ENCODE results near the gene NAP1L1.

NAP1L1 gene

DNA sequence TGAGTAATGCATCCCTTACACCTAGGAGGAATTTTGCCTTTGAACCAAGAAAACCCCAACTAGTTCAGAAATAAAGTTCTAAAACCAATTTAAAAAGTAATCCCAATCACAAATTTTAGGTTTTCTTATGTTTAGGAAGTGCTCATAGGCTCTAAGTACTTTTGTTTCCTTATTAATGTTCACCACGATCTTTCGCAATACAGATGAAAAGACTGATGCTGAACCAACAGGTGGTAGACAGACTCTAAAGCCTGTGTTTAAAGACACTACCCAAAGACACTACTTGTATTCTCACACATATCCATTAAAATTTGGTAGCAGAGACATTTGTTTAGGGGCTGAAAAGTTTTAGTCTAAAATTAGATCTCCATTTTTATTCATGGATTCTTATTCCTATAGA lies 42.3 kb downstream of the NAP1L1 start:
- no peak overlapping the region for H3K4me3 ChIP-seq
- DNase-seq (ENCODE audit: low spot score), result no peak
- no peak overlapping the region for H3K27ac ChIP-seq
- TF ChIP-seq, protein P1, sequence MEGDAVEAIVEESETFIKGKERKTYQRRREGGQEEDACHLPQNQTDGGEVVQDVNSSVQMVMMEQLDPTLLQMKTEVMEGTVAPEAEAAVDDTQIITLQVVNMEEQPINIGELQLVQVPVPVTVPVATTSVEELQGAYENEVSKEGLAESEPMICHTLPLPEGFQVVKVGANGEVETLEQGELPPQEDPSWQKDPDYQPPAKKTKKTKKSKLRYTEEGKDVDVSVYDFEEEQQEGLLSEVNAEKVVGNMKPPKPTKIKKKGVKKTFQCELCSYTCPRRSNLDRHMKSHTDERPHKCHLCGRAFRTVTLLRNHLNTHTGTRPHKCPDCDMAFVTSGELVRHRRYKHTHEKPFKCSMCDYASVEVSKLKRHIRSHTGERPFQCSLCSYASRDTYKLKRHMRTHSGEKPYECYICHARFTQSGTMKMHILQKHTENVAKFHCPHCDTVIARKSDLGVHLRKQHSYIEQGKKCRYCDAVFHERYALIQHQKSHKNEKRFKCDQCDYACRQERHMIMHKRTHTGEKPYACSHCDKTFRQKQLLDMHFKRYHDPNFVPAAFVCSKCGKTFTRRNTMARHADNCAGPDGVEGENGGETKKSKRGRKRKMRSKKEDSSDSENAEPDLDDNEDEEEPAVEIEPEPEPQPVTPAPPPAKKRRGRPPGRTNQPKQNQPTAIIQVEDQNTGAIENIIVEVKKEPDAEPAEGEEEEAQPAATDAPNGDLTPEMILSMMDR (IDR thresholded peaks at IDR 0.05), result no peak

DNA sequence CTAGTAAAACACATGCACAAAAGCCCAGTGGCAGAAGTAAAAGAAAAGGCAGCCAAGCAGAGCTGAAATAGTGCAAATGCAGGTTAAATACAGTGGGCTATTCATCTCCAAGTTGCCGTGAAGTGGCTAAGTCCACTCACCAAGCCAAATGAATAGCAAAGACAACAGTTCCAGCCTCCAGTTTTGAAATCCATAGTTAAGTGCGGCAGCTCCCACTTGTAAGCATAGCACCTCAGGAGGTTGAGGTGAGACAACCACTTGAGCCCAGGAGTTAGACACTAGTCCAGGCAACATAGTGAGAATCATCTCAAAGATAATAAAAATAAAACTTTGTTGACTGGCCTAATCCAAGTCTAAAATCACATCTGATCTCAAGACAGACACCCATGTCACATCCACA lies 43.1 kb downstream of the NAP1L1 start:
- no peak for DNase-seq (ENCODE audit: low spot score)
- no peak overlapping the region for H3K4me3 ChIP-seq
- TF ChIP-seq, protein P1 (IDR thresholded peaks at IDR 0.05), result no peak
- no peak overlapping the region for H3K27ac ChIP-seq

DNA sequence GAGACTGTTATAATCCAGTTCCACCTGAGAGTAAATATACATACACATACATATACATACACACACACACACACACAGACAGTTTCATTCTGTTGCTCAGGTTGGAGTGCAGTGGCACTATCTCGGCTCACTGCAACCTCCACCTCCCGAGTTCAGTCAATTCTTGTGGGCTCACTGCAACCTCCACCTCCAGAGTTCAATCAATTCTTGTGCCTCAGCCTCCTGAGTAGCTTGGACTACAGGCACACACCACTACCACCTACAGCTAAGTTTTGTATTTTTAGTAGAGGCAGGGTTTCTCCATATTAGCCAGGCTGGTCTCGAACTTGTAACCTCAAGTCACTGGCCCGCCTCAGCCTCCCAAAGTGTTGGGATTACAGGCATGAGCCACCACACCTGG lies 44.0 kb downstream of the NAP1L1 start:
- Histone ChIP-seq H3K4me3 (no peak overlapping the region), H3K27ac (no peak overlapping the region)
- no peak for DNase-seq (ENCODE audit: low spot score)
- TF ChIP-seq, protein P1 (IDR thresholded peaks at IDR 0.05), result no peak

DNA sequence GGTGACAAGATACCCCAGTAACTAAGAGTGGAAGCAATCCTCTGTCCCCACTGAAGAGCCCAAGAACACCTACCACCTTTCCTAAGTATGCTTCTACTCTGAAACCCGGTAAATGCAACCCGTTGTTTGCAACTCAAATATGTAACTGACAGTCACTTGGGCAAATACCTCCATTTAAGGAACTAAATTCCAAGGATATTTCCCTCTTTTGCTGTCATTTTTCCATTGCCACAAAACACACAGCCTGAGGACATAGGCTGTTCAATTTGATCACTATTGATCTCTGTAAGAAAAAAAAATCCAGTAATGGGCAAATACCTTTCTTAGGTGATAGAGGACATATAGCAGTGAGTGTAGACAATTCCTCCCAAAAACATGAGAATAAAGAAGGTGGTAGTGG lies 46.3 kb downstream of the NAP1L1 start:
- Histone ChIP-seq H3K27ac (no peak overlapping the region), H3K4me3 (no peak overlapping the region)
- TF ChIP-seq, protein P1 (IDR thresholded peaks at IDR 0.05), result no peak
- DNase-seq (ENCODE audit: low spot score), result no peak

DNA sequence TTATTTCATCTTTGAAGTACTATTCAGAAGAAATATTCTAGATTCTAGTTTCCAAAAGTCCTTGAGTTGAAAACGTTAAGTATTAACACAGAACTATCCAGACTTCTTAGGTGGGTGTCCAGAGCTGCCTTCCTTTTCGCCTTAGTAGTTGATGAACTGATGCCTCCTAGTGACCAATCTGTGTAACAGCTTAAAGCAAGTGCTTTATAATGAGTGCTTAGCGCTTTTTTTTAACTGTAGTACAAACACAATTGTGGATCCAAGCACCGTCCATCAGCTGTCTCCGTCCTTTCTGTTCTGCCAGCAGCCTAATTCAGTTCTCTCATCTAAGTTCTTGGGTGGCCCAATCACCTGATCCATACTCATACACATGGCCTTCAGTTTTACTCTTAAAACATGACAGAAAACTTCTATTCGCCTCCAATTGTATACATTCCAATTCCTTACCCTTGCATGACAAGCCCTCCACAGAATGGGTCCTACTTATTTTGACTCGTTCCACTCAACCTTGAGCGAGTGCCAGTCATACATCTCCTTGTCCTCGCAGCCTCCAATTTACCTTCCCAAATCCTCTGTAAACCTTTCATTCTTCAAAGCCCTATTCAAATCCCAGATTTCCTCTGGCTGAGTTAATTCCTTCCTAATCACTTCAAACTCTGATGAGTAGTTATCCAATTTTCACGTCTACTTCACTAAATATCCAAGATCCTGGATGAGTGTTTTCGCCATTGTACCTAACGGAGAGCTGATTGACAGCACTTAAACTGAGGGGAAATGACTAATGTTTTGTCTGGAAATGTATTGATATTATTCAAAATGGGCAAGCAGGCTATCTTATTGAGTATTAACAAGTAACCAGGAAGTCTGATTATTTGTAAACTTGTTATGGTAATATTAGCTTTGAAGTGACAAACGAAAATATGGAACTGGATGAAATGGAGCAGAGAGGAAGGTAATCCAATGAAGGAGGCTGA lies 47.1 kb downstream of the NAP1L1 start:
- no peak overlapping the region for H3K27ac ChIP-seq
- no peak overlapping the region for H3K4me3 ChIP-seq
- TF ChIP-seq, protein P1 (IDR thresholded peaks at IDR 0.05), result peak; percentile 75
- DNase-seq (ENCODE audit: low spot score), result no peak

DNA sequence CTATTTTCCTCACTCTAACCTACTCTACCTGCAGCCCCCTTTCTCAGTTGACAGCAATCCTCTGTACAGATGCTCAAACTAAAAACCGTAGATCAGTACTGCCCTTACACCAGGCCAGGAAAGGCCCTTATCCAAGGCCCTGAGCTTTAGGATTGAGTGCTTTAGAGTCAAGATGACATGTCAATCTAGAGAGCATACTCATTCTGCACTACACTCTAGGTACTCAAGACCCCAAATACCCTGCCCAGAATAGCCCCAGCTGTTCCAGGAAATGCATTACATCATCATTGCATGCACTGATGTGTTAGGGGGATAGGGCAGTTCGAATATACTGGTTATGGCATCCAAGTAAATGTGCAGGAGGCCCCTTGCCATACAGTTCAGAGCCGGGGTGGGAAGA lies 49.4 kb downstream of the NAP1L1 start:
- TF ChIP-seq, protein P1 (IDR thresholded peaks at IDR 0.05), result no peak
- DNase-seq (ENCODE audit: low spot score), result no peak
- no peak overlapping the region for H3K4me3 ChIP-seq
- no peak overlapping the region for H3K27ac ChIP-seq
